ENCODE measurements around the gene GIPC1. TPM values are rescaled to one million over a fixed set of nuclear protein-coding genes. Genes with fewer than 3 reads are reported as not detected.

Gene GIPC1
- total and polyA plus RNA-seq, 2 donors (not counting 1 experiment from before 2014, with no cell fraction given), result 57.3 to 129 TPM

GRCh38 chr19:14514215-14514863 lies 18.4 kb upstream of the GIPC1 start:
- H3K36me3 ChIP-seq (ENCODE audit: control insufficient read depth, insufficient read depth, low read length), result peaks cover 22% of the 10 kb centered on the region
- TF ChIP-seq EZH2 (IDR thresholded peaks at IDR 0.05; ENCODE audit: low read length, missing control alignments) (no peak), CTCF (conservative IDR thresholded peaks at IDR 0.05 in 1 of 2, IDR thresholded peaks at IDR 0.05 in 1 of 2; ENCODE audit: low read depth in 1 of 2, low read length in 2 of 2) (no peak)
- H3K4me2 ChIP-seq (ENCODE audit: extremely low read depth, insufficient read depth, low read length), result no peak overlapping the region

DNA sequence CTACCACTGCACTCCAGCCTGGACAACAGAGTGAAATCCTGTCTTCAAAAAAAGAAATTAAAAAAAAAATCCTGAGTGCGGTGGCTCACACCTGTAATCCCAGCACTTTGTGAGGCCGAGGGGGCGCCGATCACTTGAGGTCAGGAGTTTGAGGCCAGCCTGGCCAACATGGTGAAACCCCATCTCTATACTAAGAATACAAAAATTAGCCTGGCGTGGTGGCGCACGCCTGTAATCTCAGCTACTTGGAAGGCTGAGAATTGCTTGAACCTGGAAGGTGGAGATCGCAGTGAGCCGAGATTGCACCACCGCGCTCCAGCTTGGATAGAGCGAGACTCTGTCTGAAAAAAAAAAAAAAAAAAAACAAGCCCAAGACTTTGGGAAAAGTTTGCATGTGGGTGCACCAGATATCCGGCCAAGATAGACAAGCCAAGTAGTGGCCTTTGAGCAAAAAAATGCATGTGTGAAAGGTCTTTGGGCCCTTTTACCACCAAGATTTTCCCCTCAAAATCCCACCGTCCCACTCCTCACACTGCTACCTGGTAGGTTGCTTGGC lies 16.6 kb upstream of the GIPC1 start:
- H3K79me2 ChIP-seq (ENCODE audit: control insufficient read depth, insufficient read depth, low read length), result peaks cover 34% of the 10 kb centered on the region
- H4K20me1 ChIP-seq (ENCODE audit: control insufficient read depth, extremely low read depth, insufficient read depth, low read length), result no peaks in the 10 kb centered on the region
- DNase-seq (ENCODE audit: low read depth in 2 of 2), result no peak
- no peak overlapping the region for H2AFZ ChIP-seq (ENCODE audit: low read length)
- H3K9me3 ChIP-seq (ENCODE audit: control insufficient read depth, insufficient read depth, low read depth, low read length), result no peaks in the 10 kb centered on the region
- no peaks in the 10 kb centered on the region for H3K27me3 ChIP-seq (ENCODE audit: control insufficient read depth, insufficient read depth, low read length)
- H3K36me3 ChIP-seq (ENCODE audit: control insufficient read depth, insufficient read depth, low read length), result peaks cover 22% of the 10 kb centered on the region
- H3K4me1 ChIP-seq (ENCODE audit: control insufficient read depth, extremely low read depth, insufficient read depth, low read length), result peaks cover 25% of the 10 kb centered on the region
- no peak overlapping the region for H3K27ac ChIP-seq (ENCODE audit: insufficient read depth, low read length)
- no peak for TF ChIP-seq CTCF (conservative IDR thresholded peaks at IDR 0.05 in 1 of 2, IDR thresholded peaks at IDR 0.05 in 1 of 2; ENCODE audit: low read depth in 1 of 2, low read length in 2 of 2)
- no peak for TF ChIP-seq EZH2 (IDR thresholded peaks at IDR 0.05; ENCODE audit: low read length, missing control alignments)
- no peak overlapping the region for H3K9ac ChIP-seq (ENCODE audit: insufficient read depth, low read length)
- H3K4me3 ChIP-seq (replicated peaks in 1 of 4; ENCODE audit: control extremely low read depth in 1 of 4, insufficient read depth in 1 of 4, low read depth in 3 of 4, low read length in 4 of 4), result no peak overlapping the region
- no peak overlapping the region for H3K4me2 ChIP-seq (ENCODE audit: extremely low read depth, insufficient read depth, low read length)

More at GRCh38 chr19:14514215-14514863, 18.4 kb upstream of the GIPC1 start:
- no peaks in the 10 kb centered on the region for H3K9me3 ChIP-seq (ENCODE audit: control insufficient read depth, insufficient read depth, low read depth, low read length)
- DNase-seq (ENCODE audit: low read depth in 2 of 2), result no peak
- peaks cover 21% of the 10 kb centered on the region for H3K4me1 ChIP-seq (ENCODE audit: control insufficient read depth, extremely low read depth, insufficient read depth, low read length)
- H4K20me1 ChIP-seq (ENCODE audit: control insufficient read depth, extremely low read depth, insufficient read depth, low read length), result no peaks in the 10 kb centered on the region
- H3K27ac ChIP-seq (ENCODE audit: insufficient read depth, low read length), result peak overlapping the region; percentile 28
- H3K79me2 ChIP-seq (ENCODE audit: control insufficient read depth, insufficient read depth, low read length), result peaks cover 39% of the 10 kb centered on the region
- H3K9ac ChIP-seq (ENCODE audit: insufficient read depth, low read length), result no peak overlapping the region
- no peak overlapping the region for H2AFZ ChIP-seq (ENCODE audit: low read length)
- H3K4me3 ChIP-seq (replicated peaks in 1 of 4; ENCODE audit: control extremely low read depth in 1 of 4, insufficient read depth in 1 of 4, low read depth in 3 of 4, low read length in 4 of 4), result peak overlapping the region in 1 of 4 experiments; percentile 96
- no peaks in the 10 kb centered on the region for H3K27me3 ChIP-seq (ENCODE audit: control insufficient read depth, insufficient read depth, low read length)

DNA sequence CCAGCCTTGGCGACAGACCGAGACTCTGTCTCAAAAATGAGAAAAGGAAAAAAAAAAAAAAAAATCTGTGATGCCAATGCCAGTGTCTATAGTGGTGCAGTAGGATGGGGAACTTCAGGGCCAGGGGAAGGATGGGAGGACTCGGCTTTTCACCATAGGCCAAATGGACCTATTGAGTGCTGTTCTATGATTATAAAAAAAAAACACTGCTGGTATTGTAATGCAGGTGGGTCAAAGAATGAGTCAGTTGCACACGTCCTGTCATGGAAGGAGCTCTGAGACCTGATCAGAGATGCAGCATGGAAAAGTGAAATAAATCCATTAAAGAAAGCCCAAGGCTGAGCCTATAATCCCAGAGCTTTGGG lies 15.3 kb upstream of the GIPC1 start:
- H3K4me3 ChIP-seq (replicated peaks in 1 of 4; ENCODE audit: control extremely low read depth in 1 of 4, insufficient read depth in 1 of 4, low read depth in 3 of 4, low read length in 4 of 4), result no peak overlapping the region
- peaks cover 20% of the 10 kb centered on the region for H3K36me3 ChIP-seq (ENCODE audit: control insufficient read depth, insufficient read depth, low read length)
- H3K4me1 ChIP-seq (ENCODE audit: control insufficient read depth, extremely low read depth, insufficient read depth, low read length), result peaks cover 30% of the 10 kb centered on the region
- H3K27ac ChIP-seq (ENCODE audit: insufficient read depth, low read length), result peak overlapping the region; percentile 70
- no peak for DNase-seq (ENCODE audit: low read depth in 2 of 2)
- TF ChIP-seq EZH2 (IDR thresholded peaks at IDR 0.05; ENCODE audit: low read length, missing control alignments) (no peak), CTCF (conservative IDR thresholded peaks at IDR 0.05 in 1 of 2, IDR thresholded peaks at IDR 0.05 in 1 of 2; ENCODE audit: low read depth in 1 of 2, low read length in 2 of 2) (no peak)
- no peaks in the 10 kb centered on the region for H3K27me3 ChIP-seq (ENCODE audit: control insufficient read depth, insufficient read depth, low read length)
- no peak overlapping the region for H3K9ac ChIP-seq (ENCODE audit: insufficient read depth, low read length)
- no peak overlapping the region for H2AFZ ChIP-seq (ENCODE audit: low read length)
- H4K20me1 ChIP-seq (ENCODE audit: control insufficient read depth, extremely low read depth, insufficient read depth, low read length), result no peaks in the 10 kb centered on the region
- H3K79me2 ChIP-seq (ENCODE audit: control insufficient read depth, insufficient read depth, low read length), result peaks cover 21% of the 10 kb centered on the region
- no peak overlapping the region for H3K4me2 ChIP-seq (ENCODE audit: extremely low read depth, insufficient read depth, low read length)
- H3K9me3 ChIP-seq (ENCODE audit: control insufficient read depth, insufficient read depth, low read depth, low read length), result no peaks in the 10 kb centered on the region
